ENCODE data around the gene POR. TPM values are rescaled to one million over a fixed set of nuclear protein-coding genes. Genes with fewer than 3 reads are reported as not detected.

The POR gene
- total and polyA plus RNA-seq, 10 donors: 49.1 to 170 (median 117) TPM

GRCh38 chr7:75988568-75989499, 73.9 kb downstream of the POR start:
- TF ChIP-seq POLR2AphosphoS5 (IDR thresholded peaks at IDR 0.05) (peak in 2 of 3 donors; percentile 57 to 64), CTCF (IDR thresholded peaks at IDR 0.05 in 8 of 11, conservative IDR thresholded peaks at IDR 0.05 in 3 of 11) (no peak)
- peaks cover 6 to 68% (median 27%) of the 10 kb centered on the region in 6 donors for H3K4me1 ChIP-seq
- no peaks in the 10 kb centered on the region for H3K27me3 ChIP-seq (replicated peaks in 1 of 7)
- no peaks in the 10 kb centered on the region for H3K9me3 ChIP-seq
- intact Hi-C loops (cut with DNase I; ENCODE audit: low total_unique reads): no loop called here
- H3K27ac ChIP-seq: peak overlapping the region in 5 of 8 donors; percentile 29 to 72 (median 58)
- 38 to 74% (median 63%) methylated on average over 10 to 20 of the region's 31 CpGs for WGBS, 5 donors
- no peak overlapping the region for H3K4me3 ChIP-seq
- peak; percentile 82 for DNase-seq
- peaks cover 5 to 61% (median 43%) of the 10 kb centered on the region in 6 donors for H3K36me3 ChIP-seq

DNA sequence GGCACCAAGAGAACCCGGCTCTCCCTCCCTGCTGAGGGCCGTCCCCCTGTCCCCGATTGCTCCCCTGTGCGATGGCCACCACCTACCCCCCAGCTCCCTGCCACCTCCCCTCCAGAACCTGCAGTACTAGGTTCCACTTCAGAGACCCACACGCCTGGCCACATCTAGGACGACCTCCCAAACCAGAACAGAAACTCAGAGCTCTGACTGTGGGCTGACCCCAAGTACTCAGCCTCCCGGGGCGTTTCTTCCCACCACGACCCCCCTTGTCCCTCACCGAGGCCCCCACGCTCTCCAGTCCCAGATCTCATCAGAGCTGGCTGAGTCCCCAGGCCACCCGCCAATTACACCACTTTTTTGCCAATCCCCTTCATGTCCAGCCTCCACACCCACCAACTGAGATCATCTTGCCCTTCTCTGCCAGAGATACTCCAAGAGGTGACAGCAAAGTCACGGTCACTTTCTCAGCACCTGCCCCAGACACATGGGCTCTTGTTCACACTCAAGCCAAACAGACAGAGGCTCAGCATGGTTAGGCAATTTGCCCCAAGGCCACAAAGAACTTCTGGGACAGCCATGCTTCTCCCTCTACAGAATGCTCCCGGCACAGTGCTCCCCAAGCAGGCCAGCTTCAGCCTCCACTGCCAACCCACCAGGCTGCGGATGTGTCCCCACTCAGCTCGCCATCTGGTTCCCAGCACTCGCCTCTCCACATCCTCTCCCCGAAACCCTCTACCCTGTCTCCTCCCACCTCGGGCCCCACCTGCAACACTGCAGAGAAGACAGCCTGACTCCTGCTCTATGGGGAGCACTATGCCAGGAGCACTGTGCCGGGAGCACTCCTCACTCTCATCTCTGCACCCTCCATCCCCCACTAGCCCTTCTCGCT, 74.8 kb downstream of the POR start:
- intact Hi-C loops (cut with DNase I; ENCODE audit: low total_unique reads): loop anchor here (10.0 kb wide), 1 partner anchor 115 kb away; the partner anchor contains the start of gene RHBDD2
- 57 to 70% (median 62%) methylated on average over 19 to 21 of the region's 21 CpGs for WGBS, 5 donors
- H3K36me3 ChIP-seq: peaks cover 5 to 51% (median 34%) of the 10 kb centered on the region in 6 donors
- peak; percentile 69 for DNase-seq
- no peaks in the 10 kb centered on the region for H3K9me3 ChIP-seq
- no peak overlapping the region for H3K4me3 ChIP-seq
- no peaks in the 10 kb centered on the region for H3K27me3 ChIP-seq (replicated peaks in 1 of 7)
- peak overlapping the region in 6 of 8 donors; percentile 29 to 72 (median 46) for H3K27ac ChIP-seq
- TF ChIP-seq POLR2A (IDR thresholded peaks at IDR 0.05) (no peak), POLR2AphosphoS5 (IDR thresholded peaks at IDR 0.05) (peak in 2 of 3 donors; percentile 7 to 34)
- H3K4me1 ChIP-seq: peaks cover 8 to 75% (median 31%) of the 10 kb centered on the region in 6 donors

- peaks cover 11 to 82% (median 33%) of the 10 kb centered on the region in 6 donors for H3K4me1 ChIP-seq
- 94 to 99% (median 95%) methylated on average over 9 of the region's 9 CpGs for WGBS, 5 donors
- intact Hi-C loops (cut with DNase I; ENCODE audit: low total_unique reads): loop anchor here (10.0 kb wide), 1 partner anchor 117 kb away; the partner anchor contains the start of gene RHBDD2
- no peaks in the 10 kb centered on the region for H3K9me3 ChIP-seq
- H3K4me3 ChIP-seq: no peak overlapping the region
- peak; percentile 70 for DNase-seq
- peak overlapping the region in 2 of 8 donors; percentile 86 to 96 for H3K27ac ChIP-seq
- H3K36me3 ChIP-seq: peaks cover 2 to 47% (median 16%) of the 10 kb centered on the region in 6 donors
- no peak for TF ChIP-seq POLR2AphosphoS5 (IDR thresholded peaks at IDR 0.05)
- H3K27me3 ChIP-seq (replicated peaks in 1 of 7): no peaks in the 10 kb centered on the region
Measured at GRCh38 chr7:75991531-75992082, 76.7 kb downstream of the POR start.

- DNase-seq: peak; percentile 75
- Histone ChIP-seq H3K9me3 (no peaks in the 10 kb centered on the region), H3K4me1 (peaks cover 11 to 88% (median 33%) of the 10 kb centered on the region in 6 donors), H3K4me3 (no peak overlapping the region), H3K27me3 (replicated peaks in 1 of 7) (no peaks in the 10 kb centered on the region), H3K27ac (peak overlapping the region in 2 of 8 donors; percentile 86 to 96), H3K36me3 (peaks cover 0 to 42% (median 10%) of the 10 kb centered on the region in 6 donors)
- intact Hi-C loops (cut with DNase I; ENCODE audit: low total_unique reads): loop anchor here (10.0 kb wide), 1 partner anchor 117 kb away; the partner anchor contains the start of gene RHBDD2
- TF ChIP-seq POLR2AphosphoS5 (IDR thresholded peaks at IDR 0.05): no peak
- TF ChIP-seq CTCF (IDR thresholded peaks at IDR 0.05 in 8 of 11, conservative IDR thresholded peaks at IDR 0.05 in 3 of 11): no peak
- TF ChIP-seq POLR2A (IDR thresholded peaks at IDR 0.05): no peak
- WGBS, 5 donors: 90 to 95% (median 92%) methylated on average over 17 to 20 of the region's 20 CpGs
Measured at GRCh38 chr7:75992083-75992755, 77.3 kb downstream of the POR start.
